Neutrophil (primary cell): ENCODE results near the gene PIK3CA.

ENCODE experiments used
- H3K27ac ChIP-seq: fragments of 200-600 bp; sonication (generic); 2 replicates; pipeline ENCODE4 v1.5.1; 2016; ENCODE audit warnings: mild to moderate bottlenecking, moderate library complexity
- H3K27me3 ChIP-seq: fragments of 200-600 bp; sonication (generic); 2 replicates; pipeline ENCODE4 v1.6.0; 2016; ENCODE audit warnings: mild to moderate bottlenecking
- H3K36me3 ChIP-seq: fragments of 200-600 bp; sonication (generic); 2 replicates; pipeline ENCODE4 v1.5.1; 2017
- H3K4me1 ChIP-seq, 2 experiments: fragments of 200-600 bp in 1 of 2; sonication (generic) in 1 of 2; 1 replicate in 1 of 2; 2 replicates in 1 of 2; pipeline versions ENCODE4 v1.5.1 to v1.6.1; 2013 to 2016; ENCODE audit warnings: low read depth in 1 of 2, low read length in 1 of 2, mild to moderate bottlenecking in 1 of 2, moderate library complexity in 1 of 2; ENCODE audit not compliant: control insufficient read depth in 1 of 2, insufficient read depth in 1 of 2
- H3K4me3 ChIP-seq, 2 experiments: fragments of 200-600 bp in 1 of 2; sonication (generic) in 1 of 2; 1 replicate in 1 of 2; 2 replicates in 1 of 2; pipeline ENCODE4 v1.5.1; 2013 to 2016; ENCODE audit warnings: low read depth in 1 of 2, low read length in 1 of 2, mild to moderate bottlenecking in 1 of 2, moderate library complexity in 1 of 2
- H3K9me3 ChIP-seq: fragments of 200-600 bp; sonication (generic); 2 replicates; pipeline ENCODE4 v1.5.1; 2016
- TF ChIP-seq, protein P1 (sequence below): fragments of 200-600 bp; sonication (generic); IDR thresholded peaks from 2 replicates; pipeline ENCODE4 v1.5.1; 2016; ENCODE audit warnings: antibody characterized with exemption

PIK3CA gene

DNA sequence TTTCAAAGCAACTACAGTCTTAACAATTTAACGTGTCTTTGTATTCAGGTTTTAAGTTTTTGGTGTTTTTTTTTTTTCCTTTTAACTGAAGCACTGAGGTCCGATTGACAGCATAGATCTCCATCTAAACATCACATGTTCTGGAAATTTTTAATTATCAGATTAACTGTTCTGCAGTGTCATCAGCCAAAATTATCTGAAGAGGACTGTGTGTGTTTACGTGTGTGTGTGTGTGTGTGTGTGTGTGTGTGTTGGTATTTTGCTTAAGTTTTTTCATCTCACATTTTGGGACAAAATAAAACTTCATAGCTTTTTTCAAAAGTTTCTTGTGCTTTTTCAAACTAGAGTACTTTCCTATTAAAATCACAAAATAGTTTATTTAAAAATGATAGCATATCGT is 1.8 kb downstream of the PIK3CA start:
- no peaks in the 10 kb centered on the region for H3K36me3 ChIP-seq
- H3K4me1 ChIP-seq: peaks cover 16 to 22% of the 10 kb centered on the region in 2 experiments
- H3K4me3 ChIP-seq: peak overlapping the region; percentile 89 to 94
- no peak overlapping the region for H3K27ac ChIP-seq
- TF ChIP-seq, protein P1, sequence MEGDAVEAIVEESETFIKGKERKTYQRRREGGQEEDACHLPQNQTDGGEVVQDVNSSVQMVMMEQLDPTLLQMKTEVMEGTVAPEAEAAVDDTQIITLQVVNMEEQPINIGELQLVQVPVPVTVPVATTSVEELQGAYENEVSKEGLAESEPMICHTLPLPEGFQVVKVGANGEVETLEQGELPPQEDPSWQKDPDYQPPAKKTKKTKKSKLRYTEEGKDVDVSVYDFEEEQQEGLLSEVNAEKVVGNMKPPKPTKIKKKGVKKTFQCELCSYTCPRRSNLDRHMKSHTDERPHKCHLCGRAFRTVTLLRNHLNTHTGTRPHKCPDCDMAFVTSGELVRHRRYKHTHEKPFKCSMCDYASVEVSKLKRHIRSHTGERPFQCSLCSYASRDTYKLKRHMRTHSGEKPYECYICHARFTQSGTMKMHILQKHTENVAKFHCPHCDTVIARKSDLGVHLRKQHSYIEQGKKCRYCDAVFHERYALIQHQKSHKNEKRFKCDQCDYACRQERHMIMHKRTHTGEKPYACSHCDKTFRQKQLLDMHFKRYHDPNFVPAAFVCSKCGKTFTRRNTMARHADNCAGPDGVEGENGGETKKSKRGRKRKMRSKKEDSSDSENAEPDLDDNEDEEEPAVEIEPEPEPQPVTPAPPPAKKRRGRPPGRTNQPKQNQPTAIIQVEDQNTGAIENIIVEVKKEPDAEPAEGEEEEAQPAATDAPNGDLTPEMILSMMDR: no peak
- H3K27me3 ChIP-seq: no peaks in the 10 kb centered on the region
- H3K9me3 ChIP-seq: no peaks in the 10 kb centered on the region

DNA sequence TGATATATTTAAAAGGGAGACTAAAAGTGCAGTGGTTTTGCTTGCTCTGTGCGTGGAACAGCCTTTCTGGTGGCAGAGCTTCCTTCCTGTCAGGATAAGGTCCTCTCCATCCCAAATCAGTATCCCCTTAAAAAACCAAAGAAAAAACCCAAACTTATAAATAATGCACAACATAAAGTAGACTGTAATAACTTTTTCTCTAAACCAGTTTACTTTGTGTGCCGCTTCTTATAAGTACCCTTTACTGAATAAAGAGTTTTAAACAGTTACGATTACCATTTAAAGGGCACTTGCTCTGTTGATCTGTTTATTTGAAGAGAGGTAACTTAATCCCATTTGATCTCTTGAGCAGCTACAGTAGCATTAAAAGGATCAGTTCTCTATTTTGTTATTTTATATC is 2.5 kb downstream of the PIK3CA start:
- Histone ChIP-seq H3K4me3 (no peak overlapping the region), H3K27ac (no peak overlapping the region)
- TF ChIP-seq, protein P1: no peak

DNA sequence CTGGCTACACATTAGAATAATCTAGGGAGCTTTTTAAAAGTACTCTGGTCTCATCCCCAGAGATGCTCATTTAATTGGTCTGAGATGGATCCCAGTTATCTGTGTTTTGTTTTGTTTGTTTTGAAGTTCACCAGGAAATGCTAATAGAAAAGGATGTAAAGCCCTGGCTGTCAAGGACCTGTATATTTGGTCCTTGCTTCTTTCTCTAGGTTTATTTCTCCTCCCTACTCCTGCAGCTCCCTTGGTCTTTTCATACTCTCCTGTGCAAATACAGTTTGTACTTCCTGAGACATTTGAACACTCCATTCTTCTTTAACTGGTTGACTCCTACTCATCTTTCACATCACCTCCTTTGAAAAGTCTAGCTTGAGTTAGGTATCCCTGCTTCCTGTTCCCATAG is 3.3 kb downstream of the PIK3CA start:
- H3K4me3 ChIP-seq: no peak overlapping the region
- H3K9me3 ChIP-seq: no peaks in the 10 kb centered on the region

More for the DNA sequence above, 2.5 kb downstream of the PIK3CA start:
- H3K9me3 ChIP-seq: no peaks in the 10 kb centered on the region
- H3K4me1 ChIP-seq: peaks cover 16 to 22% of the 10 kb centered on the region in 2 experiments
- no peaks in the 10 kb centered on the region for H3K36me3 ChIP-seq
- H3K27me3 ChIP-seq: no peaks in the 10 kb centered on the region

DNA sequence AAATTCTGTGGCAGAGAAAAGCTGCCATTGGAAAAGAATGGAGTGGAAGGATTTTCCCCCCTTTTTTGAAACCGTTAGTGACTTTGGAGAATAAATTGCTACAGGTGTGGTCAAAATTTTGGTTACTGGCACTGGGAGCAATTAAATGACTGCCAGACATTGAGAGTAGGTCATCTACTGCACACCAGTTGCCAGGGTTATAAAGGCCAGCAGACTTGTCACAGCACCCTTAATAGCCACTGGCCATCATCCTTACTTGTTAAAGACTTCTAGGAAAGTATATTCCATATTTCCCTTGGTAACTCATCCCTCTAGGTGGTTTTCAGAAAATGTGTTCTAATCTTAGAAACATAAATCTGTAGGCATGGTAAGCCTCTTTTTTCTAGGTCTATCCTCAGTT is 8.0 kb downstream of the PIK3CA start:
- Histone ChIP-seq H3K36me3 (no peaks in the 10 kb centered on the region), H3K9me3 (no peaks in the 10 kb centered on the region), H3K4me1 (no peaks in the 10 kb centered on the region)

More for the DNA sequence above, 3.3 kb downstream of the PIK3CA start:
- Histone ChIP-seq H3K36me3 (no peaks in the 10 kb centered on the region), H3K4me1 (peaks cover 16 to 21% of the 10 kb centered on the region in 2 experiments), H3K27me3 (no peaks in the 10 kb centered on the region), H3K27ac (no peak overlapping the region)
- TF ChIP-seq, protein P1: no peak

DNA sequence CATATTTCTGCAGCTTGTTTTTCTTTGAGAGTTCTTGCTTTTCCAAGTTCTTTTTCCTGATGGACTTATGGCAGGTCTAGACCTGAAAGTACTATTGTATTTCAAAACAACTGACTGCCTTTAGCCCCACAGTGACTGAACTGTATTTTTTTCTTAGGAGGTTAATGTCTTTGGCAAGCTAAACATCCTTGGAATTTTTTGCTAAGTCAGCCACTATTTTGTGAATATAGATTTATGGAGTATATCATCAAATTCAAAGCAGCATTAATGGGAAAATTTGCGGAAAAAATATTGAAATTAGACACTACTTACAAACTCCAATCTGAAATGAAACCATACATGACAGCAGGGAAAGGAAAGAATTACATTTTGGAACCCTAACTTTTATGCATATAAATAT is 8.6 kb downstream of the PIK3CA start:
- H3K27me3 ChIP-seq: no peaks in the 10 kb centered on the region
- H3K36me3 ChIP-seq: no peaks in the 10 kb centered on the region
- no peaks in the 10 kb centered on the region for H3K9me3 ChIP-seq
- TF ChIP-seq, protein P1: no peak
- H3K4me1 ChIP-seq: no peaks in the 10 kb centered on the region
- H3K27ac ChIP-seq: no peak overlapping the region
- no peak overlapping the region for H3K4me3 ChIP-seq

More for the DNA sequence above, 8.0 kb downstream of the PIK3CA start:
- H3K27me3 ChIP-seq: no peaks in the 10 kb centered on the region
- TF ChIP-seq, protein P1: no peak
- H3K27ac ChIP-seq: no peak overlapping the region
- H3K4me3 ChIP-seq: no peak overlapping the region
